ENCODE results near the gene PCDHGC3.

PCDHGC3 gene

GRCh38 chr5:141490771-141491170, 15.0 kb downstream of the PCDHGC3 start:
- DNase-seq (ENCODE audit: low read depth), result no peak
- H3K4me3 ChIP-seq (ENCODE audit: low read depth, low read length), result no peak overlapping the region
- TF ChIP-seq POLR2A (IDR thresholded peaks at IDR 0.05; ENCODE audit: extremely low read depth, insufficient read length), result no peak
- TF ChIP-seq CTCF (IDR thresholded peaks at IDR 0.05; ENCODE audit: low read depth, low read length), result no peak
- no peak for TF ChIP-seq MAX (IDR thresholded peaks at IDR 0.05; ENCODE audit: low read depth, low read length)
- TF ChIP-seq MYC (IDR thresholded peaks at IDR 0.05; ENCODE audit: low read depth, low read length), result no peak

- H3K4me3 ChIP-seq (ENCODE audit: low read depth, low read length), result no peak overlapping the region
- no peak for TF ChIP-seq CTCF (IDR thresholded peaks at IDR 0.05; ENCODE audit: low read depth, low read length)
- no peak for TF ChIP-seq MYC (IDR thresholded peaks at IDR 0.05; ENCODE audit: low read depth, low read length)
- no peak for TF ChIP-seq MAX (IDR thresholded peaks at IDR 0.05; ENCODE audit: low read depth, low read length)
- TF ChIP-seq POLR2A (IDR thresholded peaks at IDR 0.05; ENCODE audit: extremely low read depth, insufficient read length), result no peak
- no peak for DNase-seq (ENCODE audit: low read depth)
Measured at GRCh38 chr5:141491323-141492167, 15.8 kb downstream of the PCDHGC3 start.

- TF ChIP-seq MYC (IDR thresholded peaks at IDR 0.05; ENCODE audit: low read depth, low read length), result no peak
- no peak for TF ChIP-seq CTCF (IDR thresholded peaks at IDR 0.05; ENCODE audit: low read depth, low read length)
- no peak for TF ChIP-seq POLR2A (IDR thresholded peaks at IDR 0.05; ENCODE audit: extremely low read depth, insufficient read length)
- TF ChIP-seq MAX (IDR thresholded peaks at IDR 0.05; ENCODE audit: low read depth, low read length), result no peak
- H3K4me3 ChIP-seq (ENCODE audit: low read depth, low read length), result no peak overlapping the region
Measured at GRCh38 chr5:141492168-141492885, 16.6 kb downstream of the PCDHGC3 start.

GRCh38 chr5:141493500-141494422, 18.0 kb downstream of the PCDHGC3 start:
- DNase-seq (ENCODE audit: low read depth), result no peak
- no peak for TF ChIP-seq CTCF (IDR thresholded peaks at IDR 0.05; ENCODE audit: low read depth, low read length)
- TF ChIP-seq POLR2A (IDR thresholded peaks at IDR 0.05; ENCODE audit: extremely low read depth, insufficient read length), result no peak
- no peak for TF ChIP-seq MYC (IDR thresholded peaks at IDR 0.05; ENCODE audit: low read depth, low read length)
- TF ChIP-seq MAX (IDR thresholded peaks at IDR 0.05; ENCODE audit: low read depth, low read length), result no peak
- H3K4me3 ChIP-seq (ENCODE audit: low read depth, low read length), result no peak overlapping the region

More at GRCh38 chr5:141492168-141492885, 16.6 kb downstream of the PCDHGC3 start:
- no peak for DNase-seq (ENCODE audit: low read depth)

- TF ChIP-seq CTCF (IDR thresholded peaks at IDR 0.05; ENCODE audit: low read depth, low read length) (no peak), MYC (IDR thresholded peaks at IDR 0.05; ENCODE audit: low read depth, low read length) (no peak), MAX (IDR thresholded peaks at IDR 0.05; ENCODE audit: low read depth, low read length) (no peak)
- DNase-seq (ENCODE audit: low read depth), result no peak
- H3K4me3 ChIP-seq (ENCODE audit: low read depth, low read length), result no peak overlapping the region
Measured at GRCh38 chr5:141494761-141495452, 19.1 kb downstream of the PCDHGC3 start.

All from NB4 (cell line).